K562 (cell line): ENCODE measurements around the gene PHF1. TPM values are rescaled to one million over a fixed set of nuclear protein-coding genes. Genes with fewer than 3 reads are reported as not detected.

Experiments
- BCLAF1 ChIP-seq, 2 experiments: fragments of 450-650 bp in 1 of 2; IDR thresholded peaks; 2 replicates each; pipeline ENCODE4 v1.6.1; 2011 to 2017; ENCODE audit warnings: low read depth in 2 of 2, antibody characterized with exemption in 1 of 2, borderline replicate concordance in 1 of 2, low read length in 1 of 2, mild to moderate bottlenecking in 1 of 2, mixed read lengths in 1 of 2; ENCODE audit not compliant: control insufficient read depth in 1 of 2
- BRF1 ChIP-seq: IDR thresholded peaks from 3 replicates; pipeline ENCODE4 v1.6.1; 2011; ENCODE audit warnings: borderline replicate concordance, mild to moderate bottlenecking; ENCODE audit not compliant: insufficient read length; ENCODE audit errors: extremely low read depth
- CBFA2T2 ChIP-seq: fragments of 450-650 bp; conservative IDR thresholded peaks from 2 replicates; pipeline ENCODE4 v1.6.1; 2017; ENCODE audit warnings: mild to moderate bottlenecking
- CHD7 ChIP-seq: fragments of 200-600 bp; sonication (generic); IDR thresholded peaks from one replicate; pipeline ENCODE4 v1.6.1; 2012; ENCODE audit warnings: mild to moderate bottlenecking, low read depth, low read length, inconsistent platforms
- CXXC5 ChIP-seq: fragments of 250-450 bp; sonication (Bioruptor Pico); IDR thresholded peaks from 2 replicates; pipeline ENCODE4 v1.8.0; 2022; ENCODE audit warnings: inconsistent platforms, mild to moderate bottlenecking, moderate library complexity
- KDM2B ChIP-seq: fragments of 250-450 bp; sonication (Bioruptor Pico); IDR thresholded peaks from 2 replicates; pipeline ENCODE4 v1.8.0; 2021; ENCODE audit warnings: mild to moderate bottlenecking, moderate library complexity
- THAP12 ChIP-seq: fragments of 250-450 bp; sonication (Bioruptor Pico); IDR thresholded peaks from 2 replicates; pipeline ENCODE4 v1.9.0; 2021; ENCODE audit warnings: mild to moderate bottlenecking, inconsistent platforms
- ZNF740 ChIP-seq, 3 experiments: fragments of 200-800 bp in 1 of 3; sonication (Bioruptor generic) in 1 of 3; sonication (generic) in 1 of 3; formaldehyde crosslinking in 1 of 3; IDR thresholded peaks; 2 replicates each; pipeline versions ENCODE4 v1.6.1 to v1.8.0; 2016 to 2022; ENCODE audit warnings: mild to moderate bottlenecking in 2 of 3, missing compliant biosample characterization in 2 of 3, missing genetic modification characterization in 2 of 3, missing genetic modification reagents in 1 of 3
- polyA plus RNA-seq, 8 experiments: library from polyadenylated mRNA; depleted of rRNA in 4 of 8; stranded (reverse) in 5 of 8; unstranded in 3 of 8; fragments of >200 nt; fragmentation: Nextera tagmentation in 2 of 8; fragmentation: Illumina TruSeq in 1 of 8; extraction: Ambion mirVana in 2 of 8; extraction: Trizol in 1 of 8; gene quantifications; 2 replicates each; pipeline versions ENCODE4 v1.2.1 to v1.2.3, GENCODE V29; 2011 to 2014; ENCODE audit warnings: inconsistent platforms in 1 of 8, missing spikeins in 1 of 8
- total RNA-seq, 7 experiments: library from RNA; depleted of rRNA in 6 of 7; stranded (reverse); fragments of >200 nt in 6 of 7; fragmentation: Illumina TruSeq in 2 of 7; extraction: Trizol in 2 of 7; gene quantifications; 2 replicates each; pipeline versions ENCODE4 v1.2.1 to v1.2.3, GENCODE V29; 2011 to 2021; ENCODE audit warnings: low replicate concordance in 1 of 7

Gene PHF1
- total and polyA plus RNA-seq, 9 of the 15 experiments (the other 6 are each of a cell fraction or from before 2014, with no cell fraction given): 3.7 to 64.2 (median 33.7) TPM

GRCh38 chr6:33390767-33391277 is 20.0 kb upstream of the PHF1 start (continued):
- no peak for TF ChIP-seq CHD7
- TF ChIP-seq ZNF740 (CRISPR knock-in tag; IDR thresholded peaks at IDR 0.05): no peak
- peak in 1 of 2 experiments; percentile 40; a peak in 1 of 4 replicates for TF ChIP-seq ZNF740 (tag; IDR thresholded peaks at IDR 0.05)
- no peak for TF ChIP-seq BRF1
- TF ChIP-seq KDM2B (CRISPR knock-in tag): 0 out of 2 replicates have a peak, but pooled peaks have one; percentile 16
- no peak for TF ChIP-seq CXXC5
- TF ChIP-seq BCLAF1 (IDR thresholded peaks at IDR 0.05; ENCODE audit: borderline replicate concordance in 1 of 2, control insufficient read depth in 1 of 2, low read depth in 2 of 2, low read length in 1 of 2): no peak
- TF ChIP-seq CBFA2T2: peak; percentile 27; the same call in 1 of the 2 replicates
- no peak for TF ChIP-seq THAP12 (CRISPR knock-in tag)
